Hematopoietic multipotent progenitor cell treated with erythropoietin and hydrocortisone succinate and interleukin-3 and kit ligand, for 6 days (in vitro differentiated cells): ENCODE measurements around the gene PLCL1.

Experiments
- DNase-seq: peaks from one replicate; pipeline ENCODE4 v3.0.0-alpha.2; 2015

The PLCL1 gene

DNA sequence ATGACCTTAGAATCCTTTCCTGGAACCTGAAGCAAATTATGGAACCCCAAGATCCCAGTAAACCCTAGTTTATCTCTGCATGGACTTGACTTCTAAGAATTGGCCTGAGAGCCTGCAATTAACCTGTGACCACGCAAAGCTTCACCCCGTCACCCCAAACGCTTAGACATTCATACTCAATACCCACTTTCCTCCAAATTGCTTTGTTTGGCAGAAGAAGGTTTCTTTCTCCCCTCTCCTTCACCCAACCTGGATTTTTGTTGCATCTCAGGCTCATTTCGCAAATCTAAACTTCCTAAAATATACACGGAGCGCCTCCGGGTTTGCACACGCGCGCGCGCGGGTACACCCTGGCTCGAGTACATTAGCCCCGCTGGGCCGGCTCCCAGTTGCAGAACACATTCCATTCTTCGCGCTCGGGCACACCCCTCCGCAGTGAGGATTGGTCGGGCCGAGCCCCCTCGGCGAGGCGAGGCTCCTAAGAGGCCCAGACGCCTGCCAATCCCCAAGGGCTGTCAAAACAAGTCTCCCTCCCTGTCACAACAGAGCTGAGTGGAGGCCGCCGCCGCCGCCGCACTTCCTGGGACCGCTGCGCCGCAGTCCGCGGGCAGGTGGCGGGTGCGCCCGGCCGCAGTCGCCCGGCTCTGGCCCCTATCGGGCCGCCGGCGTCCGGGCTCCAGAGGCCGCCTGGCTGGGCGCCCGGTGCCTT is at the start of gene PLCL1:
Gene PLCL1 (plus strand): TSS at position 545 of the 709 bp plus-strand sequence.
- peak; percentile 94 for DNase-seq

DNA sequence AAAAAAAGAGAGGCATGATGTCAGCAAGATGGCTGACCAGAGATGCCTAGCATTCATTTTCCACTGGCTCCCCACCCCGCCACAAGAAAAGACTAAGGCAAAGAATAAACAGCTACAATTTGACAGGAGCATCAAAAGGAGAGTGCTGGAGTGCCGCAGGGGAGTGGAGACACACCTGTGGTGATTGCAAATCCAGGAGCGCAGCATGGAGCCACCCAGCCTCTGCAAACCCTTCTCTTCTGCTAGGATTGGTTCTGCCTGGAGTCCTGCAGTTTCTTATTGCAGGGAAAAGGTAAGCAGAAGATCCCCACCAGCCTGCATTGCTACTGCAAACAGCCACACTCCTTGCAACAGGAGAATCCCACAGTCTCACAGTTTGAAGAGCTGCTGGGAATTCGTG is 45.4 kb upstream of the PLCL1 start:
- DNase-seq = no peak

DNA sequence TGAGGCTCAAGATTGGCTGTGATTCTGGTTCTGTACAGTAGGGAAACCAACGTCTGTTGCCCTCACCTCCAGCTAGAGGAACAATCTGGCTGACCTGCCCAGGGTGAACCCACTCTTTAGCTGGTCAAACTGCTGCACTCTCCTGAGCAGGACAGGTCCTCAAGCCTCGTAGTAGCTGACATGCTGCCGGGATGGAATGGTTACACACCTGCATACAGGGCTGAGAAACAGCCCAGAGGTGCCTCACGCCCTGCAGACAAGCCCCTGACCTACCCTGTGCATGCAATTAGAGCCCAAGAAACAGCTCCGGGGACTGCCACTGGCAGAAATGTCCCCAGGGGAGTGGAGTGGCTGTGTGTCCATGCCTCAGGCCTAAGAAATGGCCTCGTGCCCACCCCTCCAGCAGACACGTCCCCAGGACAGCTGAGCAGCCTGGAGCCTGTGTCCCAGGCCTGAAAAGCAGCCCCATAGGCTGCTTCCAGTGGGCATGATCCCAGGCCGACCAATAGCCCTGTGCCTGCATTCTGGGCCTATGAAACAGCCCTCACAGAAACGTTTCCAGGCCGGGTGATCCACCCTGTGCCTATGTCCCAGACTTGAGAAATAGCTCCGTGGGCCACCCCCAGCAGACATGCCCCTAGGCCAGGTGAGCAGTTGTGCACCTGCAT is 44.6 kb upstream of the PLCL1 start:
- DNase-seq = no peak

DNA sequence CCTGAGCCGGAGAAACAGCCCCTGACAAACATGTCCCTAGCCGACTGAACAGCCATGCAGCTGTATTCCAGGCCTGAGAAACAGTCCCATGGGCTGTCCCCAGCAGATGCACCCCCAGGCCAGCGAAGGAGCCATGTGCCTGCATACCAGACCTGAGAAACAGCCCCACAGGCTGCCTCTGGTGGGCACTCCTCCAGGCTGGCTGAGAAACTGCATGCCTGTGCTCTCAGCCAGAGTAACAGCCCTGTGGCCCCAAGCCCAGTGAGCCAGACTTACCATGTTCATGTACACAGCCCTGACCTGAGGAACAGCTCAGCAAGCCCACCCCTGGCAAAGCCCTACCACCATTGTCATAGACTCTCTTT is 44.1 kb upstream of the PLCL1 start:
- no peak for DNase-seq

DNA sequence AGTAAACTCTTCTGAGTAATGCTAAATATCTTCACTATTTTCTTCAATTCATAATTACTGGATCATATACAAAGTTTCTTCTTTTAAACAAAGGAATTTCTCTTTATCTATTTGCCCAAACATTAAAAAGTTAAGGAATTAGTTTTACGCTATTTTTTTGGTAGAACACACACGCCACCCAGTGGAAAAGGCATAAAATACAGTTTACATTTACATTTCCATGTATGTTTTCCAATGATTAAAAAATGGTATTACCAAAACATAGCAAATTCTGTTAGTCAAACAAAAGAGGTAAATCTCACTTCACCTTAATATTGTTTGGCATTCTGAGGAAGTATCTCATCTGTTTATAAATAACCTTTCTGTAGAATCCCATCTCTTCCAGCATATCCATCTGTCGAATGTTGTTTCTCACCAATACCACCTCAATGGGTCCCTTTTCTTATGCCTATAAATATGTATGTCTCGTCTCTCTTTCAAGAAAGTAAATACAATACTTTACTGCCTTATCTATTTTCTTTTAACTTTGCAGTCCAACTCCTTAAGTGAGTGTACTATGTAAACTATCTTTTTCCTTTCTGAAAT is 26.5 kb upstream of the PLCL1 start:
- peak; percentile 57 for DNase-seq

DNA sequence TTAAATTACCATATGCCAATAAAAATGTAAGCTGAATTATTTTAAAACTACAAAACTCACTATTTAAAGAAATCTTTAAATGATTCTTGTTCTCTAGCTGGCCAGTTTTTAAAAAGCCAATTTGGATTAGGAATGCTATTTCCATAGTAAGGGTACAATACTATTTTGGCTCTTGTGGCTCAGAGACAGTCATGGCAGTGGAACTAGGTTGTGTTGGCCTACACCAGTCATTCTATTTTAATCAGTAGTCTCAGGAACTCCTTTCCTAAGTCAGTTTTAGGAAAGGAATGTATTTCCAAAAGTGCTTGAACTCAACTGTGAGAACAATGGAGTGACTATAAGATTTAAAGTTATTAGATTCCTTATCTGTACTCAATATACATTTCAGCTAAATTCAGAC is 25.1 kb upstream of the PLCL1 start:
- no peak for DNase-seq

DNA sequence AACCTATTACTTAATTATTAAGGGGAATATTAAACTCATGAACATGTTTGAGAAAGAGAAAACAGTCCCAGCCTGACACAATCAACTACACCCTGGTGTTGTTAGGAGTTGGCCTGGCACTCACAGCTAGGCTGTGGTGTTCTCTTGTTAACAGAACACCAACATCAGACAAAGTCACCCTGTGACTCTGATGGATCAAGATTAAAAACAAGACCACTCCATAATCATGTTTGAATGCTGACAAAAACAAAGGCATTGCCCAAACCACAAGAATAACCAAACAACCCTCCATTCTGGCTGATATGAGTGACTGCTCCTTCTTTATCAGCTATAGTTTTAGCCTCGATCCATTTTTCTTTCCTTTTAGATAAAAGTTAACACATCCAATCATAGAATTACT is 22.3 kb upstream of the PLCL1 start:
- DNase-seq = peak; percentile 82

DNA sequence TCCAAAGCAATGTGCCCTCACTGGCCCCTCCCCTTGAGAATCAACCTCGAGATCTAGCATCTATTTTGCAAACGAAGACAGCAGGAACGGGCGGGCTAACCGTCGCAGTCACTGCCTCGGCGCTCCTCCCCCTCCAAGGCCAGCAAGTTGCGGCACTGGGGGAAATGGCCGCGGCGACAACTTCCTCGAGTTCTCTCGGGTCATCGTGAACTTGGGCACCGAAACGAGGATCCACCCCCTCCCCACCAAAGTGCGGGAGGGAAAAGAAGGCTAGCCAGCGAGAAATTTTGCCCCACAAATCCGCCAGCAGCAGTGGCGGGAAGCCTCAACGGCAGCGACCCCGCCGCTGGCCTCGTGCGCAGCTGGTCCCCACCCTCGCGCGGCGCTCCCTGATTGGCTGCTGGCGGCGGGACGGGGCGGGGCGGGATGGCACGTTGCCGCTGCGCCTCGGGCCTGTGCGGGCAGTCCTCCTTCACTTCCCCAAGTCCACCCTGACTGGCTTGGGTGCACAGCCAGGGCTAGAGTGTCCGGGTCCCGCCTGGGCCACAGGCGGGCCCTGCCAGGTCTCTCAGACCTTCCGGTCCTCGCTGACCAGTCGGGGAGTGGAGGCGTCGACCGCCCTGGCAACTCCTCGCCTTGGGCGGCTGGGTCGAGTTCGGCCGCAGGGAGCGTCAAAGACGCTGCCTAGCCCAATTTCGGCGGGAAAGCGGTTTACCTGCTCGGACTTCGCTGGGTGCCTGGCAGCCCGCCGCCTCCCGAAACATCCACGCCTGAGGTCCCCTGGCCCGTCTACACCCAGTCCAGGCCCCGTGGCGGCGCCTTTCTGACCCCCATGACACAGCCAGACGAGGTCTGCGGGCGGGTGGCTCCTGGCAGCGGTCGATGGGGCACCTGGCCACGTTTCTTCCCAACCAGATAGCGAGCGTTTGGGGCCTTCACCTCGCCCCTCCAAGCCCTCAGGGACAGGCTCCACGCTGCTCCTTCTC is 19.1 kb upstream of the PLCL1 start, which contains the start of gene BOLL:
Gene BOLL (minus strand): TSS at position 364 of the 986 bp plus-strand sequence. CDS start 3,469 bp downstream, outside the sequence.
- DNase-seq = no peak

DNA sequence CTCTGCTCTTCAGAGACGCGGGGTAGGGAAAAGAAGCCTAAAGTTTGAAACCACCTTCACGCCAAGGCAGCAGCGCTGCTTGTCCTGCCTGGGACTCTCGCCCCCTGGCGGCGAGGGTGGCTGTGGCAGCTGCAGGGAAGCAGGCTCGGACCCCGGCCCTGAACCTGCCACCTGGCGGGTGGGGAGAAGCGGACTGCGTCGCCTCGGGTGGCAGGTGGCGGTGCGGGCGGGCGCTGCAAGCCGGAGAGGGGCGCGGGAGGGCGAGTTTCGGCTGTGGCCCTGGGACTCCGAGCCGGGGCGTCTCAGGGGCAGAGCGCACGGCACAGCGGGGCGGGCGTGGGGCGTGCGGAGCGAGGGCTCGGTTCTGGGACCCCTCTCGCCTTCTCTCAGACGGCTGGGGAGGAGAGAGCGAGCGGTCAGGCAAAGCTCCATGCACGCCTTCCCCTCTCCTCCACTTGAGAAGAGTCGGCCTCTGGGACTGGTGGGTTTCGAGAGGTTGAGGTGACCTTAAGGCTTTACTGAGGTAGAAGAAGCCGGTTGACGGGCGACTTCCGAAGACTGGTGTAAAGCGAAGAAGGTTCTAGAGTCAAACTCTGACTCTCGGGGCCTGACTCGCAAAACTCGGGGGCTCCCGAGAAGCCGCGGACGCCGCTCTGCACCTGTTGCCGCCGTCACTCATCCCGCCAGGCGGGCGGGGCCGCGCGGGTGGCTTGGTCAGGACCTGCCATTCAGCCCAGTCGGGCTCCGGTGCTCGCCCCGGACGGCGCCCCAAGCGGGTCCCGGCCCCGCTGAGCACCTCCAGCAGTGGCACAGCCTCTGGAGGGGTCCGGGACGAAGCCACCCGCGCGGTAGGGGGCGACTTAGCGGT is 18.1 kb upstream of the PLCL1 start:
- peak; percentile 64 for DNase-seq

DNA sequence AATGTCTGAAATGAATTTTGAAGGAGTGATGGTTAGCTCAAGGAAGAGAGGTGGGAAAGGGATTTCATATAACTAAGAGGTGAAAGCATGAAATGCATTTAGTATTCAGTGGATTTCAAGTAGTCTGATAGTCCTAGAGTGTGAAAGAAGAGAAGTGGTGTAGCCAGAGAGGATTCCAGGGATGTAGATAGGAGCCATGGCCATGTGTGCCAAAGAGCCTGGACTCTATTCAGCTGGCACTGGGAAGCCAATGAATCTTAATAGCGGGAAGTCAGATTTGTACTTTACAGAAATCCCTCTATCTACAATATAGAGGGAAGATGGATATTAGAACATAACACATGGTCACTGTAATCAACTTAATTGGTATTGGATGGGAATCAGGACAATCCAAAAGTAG is 10.9 kb upstream of the PLCL1 start:
- no peak for DNase-seq

DNA sequence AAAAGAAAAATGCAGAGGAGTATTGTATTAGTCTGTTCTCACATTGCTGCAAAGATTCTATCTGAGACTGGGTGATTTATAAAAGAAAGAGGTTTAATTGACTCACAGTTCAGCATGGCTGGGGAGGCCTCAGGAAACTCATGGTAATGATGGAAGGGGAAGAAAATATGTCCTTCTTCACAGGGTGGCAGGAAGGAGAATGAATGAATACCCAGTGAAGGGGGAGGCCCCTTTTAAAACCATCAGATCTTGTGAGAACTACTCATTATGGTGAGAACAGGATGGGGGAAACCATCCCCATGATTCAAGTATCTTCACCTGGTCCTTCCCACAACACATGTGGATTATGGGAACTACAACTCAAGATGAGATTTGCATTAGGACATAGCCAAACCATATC is 9.1 kb upstream of the PLCL1 start:
- no peak for DNase-seq

DNA sequence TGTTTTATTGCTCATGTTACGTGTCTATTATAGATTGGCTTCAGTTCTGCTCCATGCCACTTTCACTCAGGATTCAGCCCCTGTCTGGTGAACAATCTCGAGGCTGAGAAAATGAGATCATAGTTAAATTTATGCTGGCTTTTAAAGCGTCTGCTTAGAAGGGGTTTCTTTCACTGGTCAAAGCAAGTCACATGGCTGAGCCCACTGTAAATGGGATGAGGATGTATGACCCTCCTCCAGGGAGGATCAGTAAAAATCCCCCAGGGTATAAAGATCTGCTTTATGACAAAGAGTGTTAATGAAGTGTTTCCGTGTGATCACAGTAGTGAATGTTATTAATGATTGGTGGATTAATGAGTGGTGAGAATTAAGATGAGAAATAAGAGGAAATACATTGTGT is 6.2 kb upstream of the PLCL1 start:
- DNase-seq = no peak

DNA sequence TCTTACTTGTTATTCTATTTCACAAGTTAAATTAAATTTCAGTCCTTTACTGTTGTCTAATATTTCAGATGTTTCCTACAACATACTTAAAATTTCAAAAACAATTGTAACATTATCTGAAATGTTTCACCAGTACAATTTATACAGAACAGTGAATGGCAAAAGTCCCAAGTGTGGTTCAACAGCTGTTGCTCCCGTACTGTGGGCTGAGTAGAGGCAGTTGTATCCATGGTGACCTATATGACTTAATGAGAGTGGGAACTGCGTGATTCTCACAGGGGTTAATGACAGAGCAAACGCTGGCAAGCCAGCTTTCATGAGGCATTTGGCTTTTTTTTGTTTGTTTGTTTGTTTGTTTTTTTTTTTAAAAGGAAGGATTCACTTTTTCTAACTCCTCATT is 5.3 kb upstream of the PLCL1 start:
- no peak for DNase-seq

DNA sequence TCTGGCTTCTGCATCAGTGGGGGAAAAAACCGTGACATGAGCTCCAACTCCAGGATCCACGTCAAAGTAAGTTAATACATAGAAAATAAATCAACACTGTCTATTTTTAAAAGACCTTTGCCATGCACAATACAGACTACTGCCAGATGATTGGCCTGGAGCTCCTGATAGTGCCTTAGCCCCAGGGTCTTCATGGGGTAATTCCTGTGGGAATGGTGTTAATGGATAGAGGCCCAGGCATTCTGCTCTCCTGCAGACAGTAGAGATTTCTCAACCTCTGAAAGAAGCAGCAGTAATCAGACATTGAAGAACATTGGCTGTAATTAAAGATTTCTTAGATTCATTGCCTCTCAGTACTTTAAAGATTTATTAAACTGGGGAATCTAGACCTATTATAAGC is 4.3 kb upstream of the PLCL1 start:
- no peak for DNase-seq

DNA sequence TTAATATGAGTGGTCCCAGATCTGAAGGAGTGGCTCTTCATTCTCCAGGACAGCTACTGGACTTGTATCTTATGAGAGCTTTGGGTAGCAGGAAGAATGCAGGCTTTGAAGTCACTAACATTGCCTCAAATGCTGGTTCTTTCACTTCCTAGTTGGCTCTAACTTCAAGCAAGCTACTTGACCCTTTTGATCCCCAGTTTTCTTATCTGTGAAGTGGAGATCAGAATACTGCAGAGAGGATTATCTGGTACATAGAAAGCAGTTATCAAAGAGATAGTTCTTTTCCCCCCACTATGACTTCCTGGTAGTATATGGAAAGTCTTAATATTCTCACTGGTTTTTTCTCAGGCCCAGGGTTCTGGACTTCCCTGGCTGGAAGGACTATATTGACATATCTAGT is 3.4 kb upstream of the PLCL1 start:
- no peak for DNase-seq

DNA sequence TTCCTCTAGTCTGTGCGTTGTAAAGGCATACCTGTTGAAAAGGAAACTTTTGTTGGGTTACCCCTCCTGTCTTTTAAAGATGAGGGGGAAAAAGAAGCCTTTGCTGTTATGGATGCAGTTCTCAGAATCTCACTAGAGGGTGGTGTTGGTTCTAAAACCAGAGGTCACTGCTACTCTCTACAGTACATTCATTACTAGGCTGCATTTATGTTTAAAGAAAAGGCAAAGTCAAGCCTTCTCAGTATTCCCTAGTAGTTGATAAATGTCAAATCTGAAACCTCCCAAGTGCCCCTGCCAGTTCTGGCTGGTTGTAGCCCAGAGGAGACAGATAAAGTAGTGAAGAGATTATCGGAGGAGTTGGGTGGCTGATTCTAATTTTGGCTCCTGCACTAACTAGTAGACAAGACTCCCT is 1.4 kb upstream of the PLCL1 start:
- DNase-seq = peak; percentile 77

DNA sequence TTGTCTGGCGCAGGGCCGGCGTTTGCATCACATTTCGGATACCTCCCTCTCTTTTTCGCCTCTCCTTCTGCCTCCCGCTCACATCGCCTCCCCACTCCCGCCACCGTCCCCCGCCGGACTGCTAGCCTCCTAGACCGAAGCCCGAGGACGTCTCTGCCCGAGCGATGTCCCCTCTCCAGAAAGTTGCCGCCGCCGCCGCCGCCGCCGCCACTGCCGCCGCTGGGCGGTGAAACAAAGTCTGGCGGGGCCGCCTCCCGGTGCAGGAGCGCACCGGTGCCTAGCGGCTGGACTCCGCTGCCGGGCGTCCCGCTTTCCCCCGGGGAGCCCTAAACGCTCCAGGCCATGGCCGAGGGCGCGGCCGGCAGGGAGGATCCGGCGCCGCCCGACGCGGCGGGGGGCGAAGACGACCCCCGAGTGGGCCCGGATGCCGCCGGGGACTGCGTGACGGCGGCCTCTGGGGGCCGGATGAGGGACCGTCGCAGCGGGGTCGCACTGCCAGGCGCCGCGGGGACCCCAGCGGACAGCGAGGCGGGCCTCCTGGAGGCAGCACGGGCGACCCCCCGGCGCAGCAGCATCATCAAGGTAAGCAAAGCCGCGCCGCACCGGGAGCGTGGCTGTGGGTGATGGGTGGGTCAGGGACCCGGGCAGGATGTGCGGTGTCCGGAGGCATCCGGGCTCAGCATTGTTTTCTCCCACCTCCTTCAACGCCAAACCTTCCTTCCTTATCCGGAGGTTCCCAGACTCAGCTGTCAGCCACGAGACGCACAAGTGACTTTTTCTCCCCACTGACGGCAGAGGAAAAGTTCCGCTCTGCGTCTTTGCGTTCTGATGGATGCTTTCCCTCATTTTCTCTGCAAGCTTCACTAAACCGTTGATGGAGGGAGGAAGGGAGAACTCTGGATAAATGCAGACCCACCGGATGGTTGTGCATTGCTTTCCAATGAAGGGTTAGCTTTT is 643 bp downstream of the PLCL1 start:
- peak; percentile 25 for DNase-seq

DNA sequence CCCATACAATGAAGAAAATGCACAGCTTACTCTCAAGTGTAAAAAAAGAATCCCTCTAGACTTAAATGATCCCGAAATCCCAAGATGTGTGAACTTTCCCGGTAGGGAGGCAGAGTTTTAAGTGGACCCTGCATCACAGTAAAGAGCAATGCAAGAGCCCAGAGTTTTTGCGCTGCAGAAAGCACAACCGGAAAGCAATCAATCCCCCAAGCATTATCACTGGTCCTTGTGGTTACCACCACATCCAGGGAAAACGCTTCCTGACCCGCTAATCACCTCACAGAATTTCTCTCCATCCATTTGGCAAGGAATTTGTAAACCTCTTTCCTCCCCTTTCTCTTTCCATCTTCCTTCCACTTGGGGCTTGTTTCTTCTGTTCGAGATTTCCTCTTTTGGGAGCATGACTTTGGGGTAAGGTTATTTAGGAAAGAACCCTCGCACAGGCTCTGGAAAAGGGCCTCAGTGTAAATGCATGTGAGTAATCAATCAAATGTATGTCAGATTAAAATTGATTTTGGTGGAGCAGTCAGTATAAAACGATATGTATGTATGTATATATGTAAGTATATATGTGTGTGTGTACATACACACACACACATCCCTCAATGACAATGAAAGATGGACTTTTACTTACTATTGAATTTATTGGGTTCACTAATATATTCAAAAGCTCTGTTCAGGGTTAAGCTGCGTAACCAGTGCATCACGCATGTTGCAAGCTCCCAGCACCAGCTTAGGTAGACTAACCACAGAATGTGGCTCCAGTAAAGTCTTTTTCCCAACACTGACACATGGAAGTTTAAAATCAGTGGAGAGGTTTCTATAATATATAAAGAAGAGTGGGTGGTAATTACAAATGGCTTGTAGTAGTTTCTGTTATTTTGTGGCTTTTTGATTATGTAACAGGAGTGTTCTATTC is 1.6 kb downstream of the PLCL1 start:
- no peak for DNase-seq

DNA sequence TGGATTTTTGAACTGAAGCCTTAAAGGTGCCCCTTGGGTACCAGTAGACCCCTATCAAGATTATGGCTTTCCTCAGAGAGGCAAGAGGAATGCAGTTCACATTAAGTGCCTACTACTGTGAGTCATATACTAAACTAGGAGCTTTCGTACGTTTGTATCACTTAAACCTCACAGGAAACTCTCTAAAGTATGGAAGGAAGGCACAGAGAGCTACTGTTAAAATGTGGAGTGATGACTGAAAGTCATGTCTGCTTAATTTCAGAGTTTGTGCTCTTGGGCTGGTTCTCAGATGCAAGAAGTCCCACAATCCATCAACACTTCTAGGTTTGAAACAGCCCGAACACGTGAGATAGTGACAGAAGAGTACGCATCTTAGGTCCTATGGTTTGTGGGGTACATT is 4.7 kb downstream of the PLCL1 start:
- no peak for DNase-seq

DNA sequence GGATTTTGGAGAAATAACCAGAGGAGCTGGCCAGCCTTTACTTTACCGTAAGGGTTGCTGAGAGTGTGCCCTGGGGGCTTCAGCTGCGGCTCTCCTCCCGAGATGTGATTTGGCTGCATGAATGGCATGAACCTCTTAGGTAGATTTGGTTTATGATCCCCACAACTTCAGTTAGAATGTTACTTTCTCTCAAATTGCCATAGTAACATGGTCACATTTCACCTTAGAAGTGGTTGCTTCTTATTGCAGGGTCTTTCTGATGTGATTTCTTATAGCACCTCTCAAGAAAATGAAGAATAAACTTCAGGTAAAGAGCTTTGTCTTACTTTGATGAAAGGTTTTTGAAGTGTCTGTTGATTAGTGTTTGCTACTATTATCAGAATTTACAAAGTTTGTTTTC is 5.6 kb downstream of the PLCL1 start:
- DNase-seq = no peak
